PC-3 (cell line): Measurements from ENCODE around the gene TMEM59.

ENCODE experiments used
- EZH2 ChIP-seq: fragments of 300-600 bp; sonication (generic); IDR thresholded peaks from one replicate; pipeline ENCODE4 v1.6.1; 2017; ENCODE audit warnings: antibody characterized with exemption, mild to moderate bottlenecking, low read length; ENCODE audit not compliant: unreplicated experiment
- TF ChIP-seq, protein P1 (sequence below): fragments of 300-600 bp; sonication (generic); conservative IDR thresholded peaks from 2 replicates; pipeline ENCODE4 v1.5.1; 2017; ENCODE audit warnings: antibody characterized with exemption, low read depth, mild to moderate bottlenecking, low read length

DNA sequence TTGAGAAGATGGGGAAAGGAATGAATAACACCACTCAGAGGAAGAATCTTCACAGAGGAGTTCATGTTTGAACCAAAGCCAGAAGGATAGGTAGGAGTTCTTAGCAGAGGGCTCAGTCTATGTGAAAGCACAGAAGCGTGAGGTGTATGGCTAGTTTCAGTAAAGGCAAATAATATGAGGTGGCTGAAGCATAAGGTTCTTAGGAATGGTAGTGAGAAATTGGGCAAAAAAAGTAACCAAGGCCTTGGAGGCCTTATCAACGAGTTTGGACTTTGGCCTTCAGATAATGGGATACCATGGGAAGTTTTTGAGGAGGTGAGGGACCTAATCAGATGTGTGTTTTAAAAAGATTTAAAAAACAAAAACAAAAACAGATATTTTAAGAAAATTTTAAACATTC, 47.5 kb upstream of the TMEM59 start:
- TF ChIP-seq, protein P1, sequence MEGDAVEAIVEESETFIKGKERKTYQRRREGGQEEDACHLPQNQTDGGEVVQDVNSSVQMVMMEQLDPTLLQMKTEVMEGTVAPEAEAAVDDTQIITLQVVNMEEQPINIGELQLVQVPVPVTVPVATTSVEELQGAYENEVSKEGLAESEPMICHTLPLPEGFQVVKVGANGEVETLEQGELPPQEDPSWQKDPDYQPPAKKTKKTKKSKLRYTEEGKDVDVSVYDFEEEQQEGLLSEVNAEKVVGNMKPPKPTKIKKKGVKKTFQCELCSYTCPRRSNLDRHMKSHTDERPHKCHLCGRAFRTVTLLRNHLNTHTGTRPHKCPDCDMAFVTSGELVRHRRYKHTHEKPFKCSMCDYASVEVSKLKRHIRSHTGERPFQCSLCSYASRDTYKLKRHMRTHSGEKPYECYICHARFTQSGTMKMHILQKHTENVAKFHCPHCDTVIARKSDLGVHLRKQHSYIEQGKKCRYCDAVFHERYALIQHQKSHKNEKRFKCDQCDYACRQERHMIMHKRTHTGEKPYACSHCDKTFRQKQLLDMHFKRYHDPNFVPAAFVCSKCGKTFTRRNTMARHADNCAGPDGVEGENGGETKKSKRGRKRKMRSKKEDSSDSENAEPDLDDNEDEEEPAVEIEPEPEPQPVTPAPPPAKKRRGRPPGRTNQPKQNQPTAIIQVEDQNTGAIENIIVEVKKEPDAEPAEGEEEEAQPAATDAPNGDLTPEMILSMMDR = no peak
- TF ChIP-seq EZH2 = no peak
